WI38 (cell line): Measurements from ENCODE around the gene CD79A.

Source experiments
- H3K4me3 ChIP-seq: 2 replicates; pipeline ENCODE4 v1.5.1; 2011; ENCODE audit warnings: low read depth, mild to moderate bottlenecking, control low read depth, low read length
- TF ChIP-seq, protein P1 (sequence below): IDR thresholded peaks from 2 replicates; pipeline ENCODE4 v1.5.1; 2012; ENCODE audit warnings: low read depth, mild to moderate bottlenecking, control low read depth, low read length

CD79A gene

DNA sequence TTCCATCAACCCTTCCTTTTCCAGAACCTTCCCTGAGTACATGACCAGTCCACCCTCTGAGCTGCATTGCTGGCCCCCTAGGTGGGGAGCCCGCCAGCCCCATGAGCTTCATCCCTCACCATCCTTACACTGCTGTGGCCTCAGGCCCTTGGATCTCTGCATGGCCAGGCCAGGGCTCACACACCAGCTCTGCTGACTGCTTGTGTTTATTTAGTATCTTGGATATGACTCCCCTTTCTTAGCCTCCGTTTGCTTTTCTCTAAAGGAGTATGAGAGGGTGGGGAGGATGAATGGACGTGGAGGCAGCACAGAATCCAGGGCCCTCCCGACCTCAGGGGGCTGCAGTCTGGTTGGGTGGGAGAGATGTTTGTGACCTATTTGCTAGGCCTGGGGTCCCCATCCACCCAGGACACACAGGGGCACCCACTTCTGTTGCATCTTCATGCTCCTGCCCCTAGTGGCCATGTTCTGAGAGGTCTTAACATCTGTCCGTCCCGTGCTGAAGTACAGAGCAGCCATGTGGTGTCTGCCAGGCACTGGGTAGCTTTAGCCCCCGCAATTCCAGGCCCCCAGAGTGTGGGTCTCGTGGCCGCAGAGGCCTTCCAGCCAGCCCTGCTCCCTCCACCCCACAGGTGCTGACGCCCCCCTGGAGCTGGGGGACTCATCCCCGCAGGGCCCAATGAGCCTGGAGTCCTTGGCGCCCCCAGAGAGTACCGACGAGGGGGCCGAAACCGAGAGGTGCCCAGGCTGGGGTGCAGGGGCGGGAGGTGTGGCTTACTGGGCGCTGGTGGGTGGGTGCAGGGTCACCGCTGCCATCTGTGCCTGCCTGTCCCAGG, 18.9 kb downstream of the CD79A start:
- TF ChIP-seq, protein P1, sequence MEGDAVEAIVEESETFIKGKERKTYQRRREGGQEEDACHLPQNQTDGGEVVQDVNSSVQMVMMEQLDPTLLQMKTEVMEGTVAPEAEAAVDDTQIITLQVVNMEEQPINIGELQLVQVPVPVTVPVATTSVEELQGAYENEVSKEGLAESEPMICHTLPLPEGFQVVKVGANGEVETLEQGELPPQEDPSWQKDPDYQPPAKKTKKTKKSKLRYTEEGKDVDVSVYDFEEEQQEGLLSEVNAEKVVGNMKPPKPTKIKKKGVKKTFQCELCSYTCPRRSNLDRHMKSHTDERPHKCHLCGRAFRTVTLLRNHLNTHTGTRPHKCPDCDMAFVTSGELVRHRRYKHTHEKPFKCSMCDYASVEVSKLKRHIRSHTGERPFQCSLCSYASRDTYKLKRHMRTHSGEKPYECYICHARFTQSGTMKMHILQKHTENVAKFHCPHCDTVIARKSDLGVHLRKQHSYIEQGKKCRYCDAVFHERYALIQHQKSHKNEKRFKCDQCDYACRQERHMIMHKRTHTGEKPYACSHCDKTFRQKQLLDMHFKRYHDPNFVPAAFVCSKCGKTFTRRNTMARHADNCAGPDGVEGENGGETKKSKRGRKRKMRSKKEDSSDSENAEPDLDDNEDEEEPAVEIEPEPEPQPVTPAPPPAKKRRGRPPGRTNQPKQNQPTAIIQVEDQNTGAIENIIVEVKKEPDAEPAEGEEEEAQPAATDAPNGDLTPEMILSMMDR, result 0 out of 2 replicates have a peak, but pooled peaks have one; percentile 16

DNA sequence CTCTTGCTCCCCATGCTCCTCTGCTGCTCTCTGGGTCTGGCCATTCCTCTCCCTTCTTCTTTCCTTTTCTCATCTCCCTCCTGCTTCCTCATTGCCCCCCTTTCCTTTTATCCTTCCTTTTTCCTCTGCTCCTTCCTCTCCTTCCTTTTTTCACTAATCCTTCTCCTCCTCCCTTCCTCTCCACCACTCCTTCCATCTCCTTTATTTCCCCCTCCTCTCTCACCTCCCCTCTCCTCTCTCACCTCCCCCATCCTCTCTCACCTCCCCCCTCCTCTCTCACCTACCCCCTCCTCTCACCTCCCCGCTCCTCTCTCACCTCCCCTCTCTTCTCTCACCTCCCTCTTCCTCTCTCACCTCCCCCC, 19.5 kb downstream of the CD79A start:
- H3K4me3 ChIP-seq, result no peak overlapping the region
- TF ChIP-seq, protein P1, result no peak

More for the DNA sequence above, 18.9 kb downstream of the CD79A start:
- no peak overlapping the region for H3K4me3 ChIP-seq

DNA sequence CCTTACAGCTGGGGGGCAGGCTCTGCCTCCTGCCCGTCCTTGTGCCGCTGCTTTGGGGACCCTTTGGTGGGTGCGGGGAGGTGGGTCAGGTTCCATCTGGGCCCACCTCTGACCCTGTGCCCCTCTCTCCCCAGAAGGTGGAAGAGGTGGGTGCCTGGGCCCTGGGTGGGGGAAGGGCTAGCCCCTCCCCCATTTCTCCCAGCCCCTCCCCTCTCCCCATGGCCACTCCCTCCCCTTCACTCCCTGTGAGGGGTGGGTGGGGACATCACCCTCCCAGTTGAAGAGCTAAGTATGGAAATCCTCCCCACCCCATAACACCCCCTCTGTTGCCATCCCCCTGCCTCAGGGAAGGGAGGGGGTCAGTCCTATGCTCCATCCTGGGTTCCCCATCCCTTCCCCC, 20.1 kb downstream of the CD79A start:
- TF ChIP-seq, protein P1, result no peak
- H3K4me3 ChIP-seq, result no peak overlapping the region

- TF ChIP-seq, protein P1, result no peak
- H3K4me3 ChIP-seq, result no peak overlapping the region
Measured at GRCh38 chr19:41897820-41898219, 20.7 kb downstream of the CD79A start.

DNA sequence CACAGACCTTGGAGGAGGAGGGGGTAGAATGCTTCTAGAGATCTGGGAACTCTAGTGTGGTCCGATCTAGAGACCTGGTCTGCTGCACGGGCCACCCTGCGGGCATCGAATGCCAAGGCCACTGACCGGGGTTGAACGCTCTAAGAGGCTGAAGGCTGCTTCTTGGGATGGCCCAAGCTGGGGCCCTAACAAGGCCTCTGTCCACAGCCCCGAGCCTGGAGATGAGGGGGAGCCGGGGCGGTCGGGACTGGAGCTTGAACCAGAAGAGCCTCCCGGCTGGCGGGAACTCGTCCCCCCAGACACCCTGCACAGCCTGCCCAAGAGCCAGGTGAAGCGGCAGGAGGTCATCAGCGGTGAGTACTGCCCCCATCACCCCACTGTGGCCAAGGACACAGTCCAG, 21.2 kb downstream of the CD79A start:
- TF ChIP-seq, protein P1, result no peak
- H3K4me3 ChIP-seq, result no peak overlapping the region

- TF ChIP-seq, protein P1, result no peak
- H3K4me3 ChIP-seq, result no peak overlapping the region
Measured at GRCh38 chr19:41901707-41902360, 24.8 kb downstream of the CD79A start.

- TF ChIP-seq, protein P1, result no peak
- no peak overlapping the region for H3K4me3 ChIP-seq
Measured at GRCh38 chr19:41902594-41902993, 25.5 kb downstream of the CD79A start.
